Thyroid gland (tissue), 4 donors: ENCODE measurements around the gene NCSTN. TPM values are rescaled to one million over a fixed set of nuclear protein-coding genes. Genes with fewer than 3 reads are reported as not detected.

Experiments
- DNase-seq, 2 donors: peaks; one replicate each; pipeline ENCODE4 v3.0.0-alpha.2; 2019
- H3K27ac ChIP-seq, 3 donors: fragments of 200-600 bp; sonication (generic); 1 replicate in 2 of 3; 2 replicates in 1 of 3; pipeline ENCODE4 v1.5.1; 2016 to 2019; ENCODE audit warnings: mild to moderate bottlenecking in 1 of 3, moderate library complexity in 1 of 3
- H3K27me3 ChIP-seq: fragments of 200-600 bp; sonication (generic); one replicate; pipeline ENCODE4 v1.5.1; 2019
- H3K36me3 ChIP-seq, 2 donors: fragments of 200-600 bp; sonication (generic); one replicate each; pipeline ENCODE4 v1.5.1; 2016 to 2019
- H3K4me1 ChIP-seq, 2 donors: fragments of 200-600 bp; sonication (generic); one replicate each; pipeline ENCODE4 v1.5.1; 2017 to 2019
- H3K4me3 ChIP-seq, 3 donors: fragments of 200-600 bp; sonication (generic); replicated peaks in 1 of 3; 1 replicate in 2 of 3; 2 replicates in 1 of 3; pipeline ENCODE4 v1.5.1; 2016; ENCODE audit warnings: mild to moderate bottlenecking in 1 of 3
- H3K9me3 ChIP-seq: fragments of 200-600 bp; sonication (generic); one replicate; pipeline ENCODE4 v1.5.1; 2017
- CTCF ChIP-seq, 6 experiments: fragments of 200-600 bp in 3 of 6; fragments of 450-650 bp in 3 of 6; sonication (generic) in 3 of 6; IDR thresholded peaks; one replicate each; pipeline ENCODE4 v1.5.1; 2016 to 2019; ENCODE audit warnings: antibody characterized with exemption in 6 of 6, mild to moderate bottlenecking in 2 of 6, inconsistent platforms in 1 of 6, moderate library complexity in 1 of 6
- POLR2A ChIP-seq, 2 donors: fragments of 450-650 bp; IDR thresholded peaks; one replicate each; pipeline ENCODE4 v1.6.1; 2017; ENCODE audit warnings: antibody characterized with exemption in 2 of 2, mild to moderate bottlenecking in 2 of 2, moderate library complexity in 1 of 2
- WGBS, 2 donors: methylation state at CpG; one replicate each; pipeline ENCODE4 v1.1.5; 2017; 5-methylcytosine and 5-hydroxymethylcytosine counted together
- intact Hi-C: fragments of 100-400 bp; cut with DNase I; formaldehyde crosslinking; loops from one replicate; pipeline ENCODE4 v1.15.1; 2023
- total RNA-seq, 4 donors: library from RNA; depleted of rRNA; stranded (reverse); fragments of >200 nt; gene quantifications; one replicate each; pipeline ENCODE4 v1.2.3, GENCODE V29; 2016

NCSTN gene
- total RNA-seq, 4 donors from 2014 or later, result 50.8 to 80.1 (median 68.5) TPM

GRCh38 chr1:160399544-160400222, 56.5 kb downstream of the NCSTN start:
- Histone ChIP-seq H3K27ac (peak overlapping the region in 2 of 3 donors; percentile 58 to 82), H3K4me1 (peaks cover 9 to 30% of the 10 kb centered on the region in 2 donors), H3K36me3 (no peaks in the 10 kb centered on the region), H3K27me3 (no peaks in the 10 kb centered on the region), H3K4me3 (peak overlapping the region in 2 of 3 donors; percentile 28 to 82), H3K9me3 (no peaks in the 10 kb centered on the region)
- DNase-seq, result no peak
- TF ChIP-seq POLR2A (IDR thresholded peaks at IDR 0.05), result no peak
- no peak for TF ChIP-seq CTCF (IDR thresholded peaks at IDR 0.05)
- 48 to 51% methylated on average over 17 of the region's 17 CpGs for WGBS, 2 donors
- intact Hi-C loops, result no loop called here

DNA sequence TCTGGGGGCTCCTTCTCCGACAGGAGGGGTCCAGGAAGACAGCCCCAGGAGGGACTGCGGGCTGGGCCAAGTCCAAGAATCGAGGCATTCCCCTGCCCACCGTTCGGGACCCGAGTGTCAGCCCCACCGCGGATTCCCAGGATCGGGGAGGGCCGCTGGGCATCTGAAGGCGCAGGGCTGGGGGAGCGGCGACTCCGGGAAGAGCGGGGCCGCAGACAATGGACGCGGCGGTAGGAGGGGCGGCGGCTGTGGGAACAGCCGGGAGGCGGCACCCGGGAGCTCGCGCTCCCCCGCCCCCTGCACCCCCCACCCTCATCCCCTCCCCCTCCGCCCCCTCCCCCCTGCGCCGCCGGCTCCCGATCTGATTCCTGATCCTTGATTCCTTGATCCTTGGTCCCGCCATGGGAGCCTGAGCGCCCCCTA, 57.1 kb downstream of the NCSTN start, which contains the start of gene VANGL2:
Gene VANGL2, plus strand, starts transcription at position 342 of the 423 bp plus-strand sequence. CDS start 15,274 bp downstream, outside the sequence.
- DNase-seq, result peak; percentile 78 to 83
- 0% methylated on average over 1 to 26 of the region's 34 CpGs for WGBS, 2 donors
- peak within 1 kb of the TSS; percentile 48 to 82 (median 58) for H3K27ac ChIP-seq

GRCh38 chr1:160400646-160401486, 57.7 kb downstream of the NCSTN start:
- H3K27ac ChIP-seq, result peak overlapping the region; percentile 48 to 82 (median 58)
- peak overlapping the region; percentile 82 to 96 (median 83) for H3K4me3 ChIP-seq
- intact Hi-C loops, result no loop called here
- no peaks in the 10 kb centered on the region for H3K27me3 ChIP-seq
- peaks cover 9 to 30% of the 10 kb centered on the region in 2 donors for H3K4me1 ChIP-seq
- no peaks in the 10 kb centered on the region for H3K9me3 ChIP-seq
- H3K36me3 ChIP-seq, result no peaks in the 10 kb centered on the region
- no peak for TF ChIP-seq POLR2A (IDR thresholded peaks at IDR 0.05)
- no peak for TF ChIP-seq CTCF (IDR thresholded peaks at IDR 0.05)
- DNase-seq, result peak; percentile 45 to 48
- WGBS, 2 donors, result 3 to 4% methylated on average over 51 to 52 of the region's 55 CpGs

More for the DNA sequence above, 57.1 kb downstream of the NCSTN start, which contains the start of gene VANGL2:
- Histone ChIP-seq H3K27me3 (no peaks in the 10 kb centered on the region), H3K36me3 (no peaks in the 10 kb centered on the region), H3K4me3 (peak within 1 kb of the TSS; percentile 82 to 96 (median 83)), H3K4me1 (peaks cover 9 to 30% of the 10 kb centered on the region in 2 donors), H3K9me3 (no peaks in the 10 kb centered on the region)
- intact Hi-C loops, result no loop called here
- TF ChIP-seq POLR2A (IDR thresholded peaks at IDR 0.05) (peak in 1 of 2 donors; percentile 31), CTCF (IDR thresholded peaks at IDR 0.05) (no peak)

GRCh38 chr1:160401487-160401805, 58.3 kb downstream of the NCSTN start:
- no peak for DNase-seq
- intact Hi-C loops, result no loop called here
- no peaks in the 10 kb centered on the region for H3K27me3 ChIP-seq
- H3K9me3 ChIP-seq, result no peaks in the 10 kb centered on the region
- H3K4me1 ChIP-seq, result peaks cover 9 to 34% of the 10 kb centered on the region in 2 donors
- WGBS, 2 donors, result 32 to 46% methylated on average over 7 of the region's 7 CpGs
- H3K27ac ChIP-seq, result peak overlapping the region in 1 of 3 donors; percentile 82
- peak overlapping the region in 2 of 3 donors; percentile 9 to 82 for H3K4me3 ChIP-seq
- TF ChIP-seq CTCF (IDR thresholded peaks at IDR 0.05) (no peak), POLR2A (IDR thresholded peaks at IDR 0.05) (no peak)
- no peaks in the 10 kb centered on the region for H3K36me3 ChIP-seq
